ENCODE measurements around the gene ALPP. TPM values are rescaled to one million over a fixed set of nuclear protein-coding genes. Genes with fewer than 3 reads are reported as not detected.
"Not testable (repeated sequence)": the region's sequence is repeated elsewhere in the genome, so short reads cannot be mapped to it uniquely, and the experiment has no call there.

ALPP gene
- total RNA-seq, 1 donor from 2014 or later: not detected

GRCh38 chr2:232420463-232421188 is 42.1 kb downstream of the ALPP start:
- Mint-ChIP-seq H3K4me1 (ENCODE audit: unreplicated experiment) (peaks cover 17% of the 10 kb centered on the region), H3K27ac (ENCODE audit: unreplicated experiment) (no peak overlapping the region), H3K36me3 (ENCODE audit: unreplicated experiment) (peaks cover 3% of the 10 kb centered on the region), H3K4me3 (ENCODE audit: unreplicated experiment) (peak overlapping the region; percentile 62), H3K27me3 (ENCODE audit: unreplicated experiment) (peaks cover 54% of the 10 kb centered on the region), H3K9me3 (ENCODE audit: unreplicated experiment) (peaks cover 5% of the 10 kb centered on the region)
- DNase-seq (ENCODE audit: extremely low spot score, unreplicated experiment): no peak
- TF ChIP-seq CTCF (IDR thresholded peaks at IDR 0.05): no peak

GRCh38 chr2:232421189-232421785 is 42.7 kb downstream of the ALPP start:
- Mint-ChIP-seq H3K9me3 (ENCODE audit: unreplicated experiment) (peaks cover 5% of the 10 kb centered on the region), H3K36me3 (ENCODE audit: unreplicated experiment) (peaks cover 3% of the 10 kb centered on the region), H3K27me3 (ENCODE audit: unreplicated experiment) (peaks cover 60% of the 10 kb centered on the region), H3K4me1 (ENCODE audit: unreplicated experiment) (peaks cover 17% of the 10 kb centered on the region), H3K4me3 (ENCODE audit: unreplicated experiment) (peak overlapping the region; percentile 50), H3K27ac (ENCODE audit: unreplicated experiment) (no peak overlapping the region)
- no peak for DNase-seq (ENCODE audit: extremely low spot score, unreplicated experiment)
- TF ChIP-seq CTCF (IDR thresholded peaks at IDR 0.05): no peak

- H3K4me3 Mint-ChIP-seq (ENCODE audit: unreplicated experiment): peak overlapping the region; percentile 30
- H3K27me3 Mint-ChIP-seq (ENCODE audit: unreplicated experiment): peaks cover 60% of the 10 kb centered on the region
- H3K36me3 Mint-ChIP-seq (ENCODE audit: unreplicated experiment): peaks cover 3% of the 10 kb centered on the region
- no peak overlapping the region for H3K27ac Mint-ChIP-seq (ENCODE audit: unreplicated experiment)
- no peak for DNase-seq (ENCODE audit: extremely low spot score, unreplicated experiment)
- peaks cover 5% of the 10 kb centered on the region for H3K9me3 Mint-ChIP-seq (ENCODE audit: unreplicated experiment)
- TF ChIP-seq CTCF (IDR thresholded peaks at IDR 0.05): no peak
- H3K4me1 Mint-ChIP-seq (ENCODE audit: unreplicated experiment): peaks cover 17% of the 10 kb centered on the region
These were observed 43.5 kb downstream of the ALPP start for GRCh38 chr2:232422051-232422450.

- Mint-ChIP-seq H3K27me3 (ENCODE audit: unreplicated experiment) (peaks cover 59% of the 10 kb centered on the region), H3K4me1 (ENCODE audit: unreplicated experiment) (peaks cover 17% of the 10 kb centered on the region)
- not testable (repeated sequence) for H3K4me3 Mint-ChIP-seq (ENCODE audit: unreplicated experiment); DNase-seq (ENCODE audit: extremely low spot score, unreplicated experiment); H3K9me3 Mint-ChIP-seq (ENCODE audit: unreplicated experiment); H3K27ac Mint-ChIP-seq (ENCODE audit: unreplicated experiment); H3K36me3 Mint-ChIP-seq (ENCODE audit: unreplicated experiment)
These were observed 44.4 kb downstream of the ALPP start for GRCh38 chr2:232422996-232423395.

- H3K36me3 Mint-ChIP-seq (ENCODE audit: unreplicated experiment); DNase-seq (ENCODE audit: extremely low spot score, unreplicated experiment); H3K27ac Mint-ChIP-seq (ENCODE audit: unreplicated experiment); H3K4me3 Mint-ChIP-seq (ENCODE audit: unreplicated experiment); H3K9me3 Mint-ChIP-seq (ENCODE audit: unreplicated experiment): not testable (repeated sequence)
- peaks cover 54% of the 10 kb centered on the region for H3K27me3 Mint-ChIP-seq (ENCODE audit: unreplicated experiment)
- peaks cover 15% of the 10 kb centered on the region for H3K4me1 Mint-ChIP-seq (ENCODE audit: unreplicated experiment)
These were observed 44.9 kb downstream of the ALPP start for GRCh38 chr2:232423407-232423806.

Measured in osteocyte (in vitro differentiated cells).